K562 (cell line): ENCODE measurements around the gene GALNS. TPM values are rescaled to one million over a fixed set of nuclear protein-coding genes. Genes with fewer than 3 reads are reported as not detected.
A peak's percentile ranks its signal among the peaks of the same experiment; 100 is the strongest.

ENCODE experiments used
- BMI1 ChIP-seq: fragments of 150-350 bp; IDR thresholded peaks from 2 replicates; pipeline ENCODE4 v1.6.1; 2014; ENCODE audit warnings: low read length
- CBX5 ChIP-seq: IDR thresholded peaks from 2 replicates; pipeline ENCODE4 v1.6.1; 2014; ENCODE audit warnings: low read depth, borderline replicate concordance
- EWSR1 ChIP-seq: fragments of 450-650 bp; IDR thresholded peaks from 2 replicates; pipeline ENCODE4 v1.6.1; 2018; ENCODE audit warnings: borderline replicate concordance, mild to moderate bottlenecking, low read depth, moderate library complexity; ENCODE audit not compliant: partially characterized antibody
- HES1 ChIP-seq: fragments of 450-650 bp; IDR thresholded peaks from 2 replicates; pipeline ENCODE4 v1.6.1; 2016; ENCODE audit warnings: low read depth, mild to moderate bottlenecking, moderate library complexity
- KAT7 ChIP-seq: sonication (generic); formaldehyde crosslinking; IDR thresholded peaks from 2 replicates; pipeline ENCODE4 v1.8.0; 2022; ENCODE audit warnings: missing genetic modification reagents, mild to moderate bottlenecking, borderline replicate concordance
- MBD2 ChIP-seq: sonication (generic); IDR thresholded peaks from 2 replicates; pipeline ENCODE4 v1.6.1; 2016; ENCODE audit warnings: low read depth, borderline replicate concordance
- MECOM ChIP-seq: fragments of 250-450 bp; sonication (Bioruptor Pico); IDR thresholded peaks from 2 replicates; pipeline ENCODE4 v1.8.0; 2022; ENCODE audit warnings: inconsistent platforms
- MTF1 ChIP-seq: fragments of 250-450 bp; sonication (Bioruptor Pico); IDR thresholded peaks from 2 replicates; pipeline ENCODE4 v1.9.0; 2021; ENCODE audit warnings: moderate library complexity, mild to moderate bottlenecking, inconsistent platforms, borderline replicate concordance
- PBX2 ChIP-seq, 2 experiments: IDR thresholded peaks in 1 of 2; conservative IDR thresholded peaks in 1 of 2; 2 replicates each; pipeline ENCODE4 v1.6.1; 2016; ENCODE audit warnings: low read depth in 2 of 2, mild to moderate bottlenecking in 1 of 2, missing compliant biosample characterization in 1 of 2, missing genetic modification characterization in 1 of 2, moderate library complexity in 1 of 2
- PRPF4 ChIP-seq: fragments of 200-400 bp; formaldehyde crosslinking; IDR thresholded peaks from one replicate; pipeline ENCODE4 v1.6.1; 2017; ENCODE audit warnings: low read length, low read depth, mild to moderate bottlenecking; ENCODE audit not compliant: insufficient read depth, poor library complexity, severe bottlenecking
- RNF2 ChIP-seq: sonication (generic); IDR thresholded peaks from 2 replicates; pipeline ENCODE4 v1.6.1; 2016
- SMAD4 ChIP-seq: fragments of 250-450 bp; sonication (Bioruptor Pico); conservative IDR thresholded peaks from 2 replicates; pipeline ENCODE4 v1.8.0; 2021; ENCODE audit warnings: inconsistent platforms, mild to moderate bottlenecking, moderate library complexity
- SMARCA5 ChIP-seq: fragments of 450-650 bp; IDR thresholded peaks from 2 replicates; pipeline ENCODE4 v1.6.1; 2016
- SNIP1 ChIP-seq: fragments of 450-650 bp; IDR thresholded peaks from 2 replicates; pipeline ENCODE4 v1.7.1; 2017; ENCODE audit warnings: low read depth, mild to moderate bottlenecking
- SRSF3 ChIP-seq: fragments of 200-400 bp; formaldehyde crosslinking; IDR thresholded peaks from 2 replicates; pipeline ENCODE4 v1.6.1; 2016; ENCODE audit warnings: mild to moderate bottlenecking, low read length, moderate library complexity; ENCODE audit not compliant: insufficient read depth
- SRSF9 ChIP-seq: fragments of 200-400 bp; formaldehyde crosslinking; IDR thresholded peaks from 2 replicates; pipeline ENCODE4 v1.6.1; 2017; ENCODE audit warnings: low read depth, low read length, borderline replicate concordance
- TEAD1 ChIP-seq, 2 experiments: fragments of 450-650 bp in 1 of 2; sonication (generic) in 1 of 2; formaldehyde crosslinking; IDR thresholded peaks; 2 replicates each; pipeline versions ENCODE4 v1.4.0 to v1.8.0; 2020 to 2022; ENCODE audit warnings: mild to moderate bottlenecking in 2 of 2, missing genetic modification reagents in 1 of 2
- TRIM25 ChIP-seq: fragments of 450-650 bp; IDR thresholded peaks from 2 replicates; pipeline ENCODE4 v1.7.0; 2016; ENCODE audit warnings: borderline replicate concordance
- ZBTB2 ChIP-seq: fragments of 450-650 bp; IDR thresholded peaks from 2 replicates; pipeline ENCODE4 v1.6.1; 2016; ENCODE audit warnings: antibody characterized with exemption
- ZNF24 ChIP-seq: fragments of 450-650 bp; IDR thresholded peaks from 2 replicates; pipeline ENCODE4 v1.6.1; 2016
- ZNF253 ChIP-seq: fragments of 250-450 bp; sonication (Bioruptor Pico); conservative IDR thresholded peaks from 2 replicates; pipeline ENCODE4 v1.6.1; 2021; ENCODE audit warnings: mild to moderate bottlenecking
- ZNF436 ChIP-seq: fragments of 250-450, 450-650 bp; sonication (Bioruptor Pico); formaldehyde crosslinking; IDR thresholded peaks from 2 replicates; pipeline ENCODE4 v1.7.0; 2020; ENCODE audit warnings: mild to moderate bottlenecking
- ZSCAN29 ChIP-seq: fragments of 450-650 bp; IDR thresholded peaks from 2 replicates; pipeline ENCODE4 v1.6.1; 2017
- polyA plus RNA-seq, 8 experiments: library from polyadenylated mRNA; depleted of rRNA in 4 of 8; stranded (reverse) in 5 of 8; unstranded in 3 of 8; fragments of >200 nt; fragmentation: Nextera tagmentation in 2 of 8; fragmentation: Illumina TruSeq in 1 of 8; extraction: Ambion mirVana in 2 of 8; extraction: Trizol in 1 of 8; gene quantifications; 2 replicates each; pipeline versions ENCODE4 v1.2.1 to v1.2.3, GENCODE V29; 2011 to 2014; ENCODE audit warnings: inconsistent platforms in 1 of 8, missing spikeins in 1 of 8
- total RNA-seq, 7 experiments: library from RNA; depleted of rRNA in 6 of 7; stranded (reverse); fragments of >200 nt in 6 of 7; fragmentation: Illumina TruSeq in 2 of 7; extraction: Trizol in 2 of 7; gene quantifications; 2 replicates each; pipeline versions ENCODE4 v1.2.1 to v1.2.3, GENCODE V29; 2011 to 2021; ENCODE audit warnings: low replicate concordance in 1 of 7

Gene GALNS
- total and polyA plus RNA-seq, 9 of the 15 experiments (the other 6 are each of a cell fraction or from before 2014, with no cell fraction given) = 0.38 to 13.2 (median 4.3) TPM

DNA sequence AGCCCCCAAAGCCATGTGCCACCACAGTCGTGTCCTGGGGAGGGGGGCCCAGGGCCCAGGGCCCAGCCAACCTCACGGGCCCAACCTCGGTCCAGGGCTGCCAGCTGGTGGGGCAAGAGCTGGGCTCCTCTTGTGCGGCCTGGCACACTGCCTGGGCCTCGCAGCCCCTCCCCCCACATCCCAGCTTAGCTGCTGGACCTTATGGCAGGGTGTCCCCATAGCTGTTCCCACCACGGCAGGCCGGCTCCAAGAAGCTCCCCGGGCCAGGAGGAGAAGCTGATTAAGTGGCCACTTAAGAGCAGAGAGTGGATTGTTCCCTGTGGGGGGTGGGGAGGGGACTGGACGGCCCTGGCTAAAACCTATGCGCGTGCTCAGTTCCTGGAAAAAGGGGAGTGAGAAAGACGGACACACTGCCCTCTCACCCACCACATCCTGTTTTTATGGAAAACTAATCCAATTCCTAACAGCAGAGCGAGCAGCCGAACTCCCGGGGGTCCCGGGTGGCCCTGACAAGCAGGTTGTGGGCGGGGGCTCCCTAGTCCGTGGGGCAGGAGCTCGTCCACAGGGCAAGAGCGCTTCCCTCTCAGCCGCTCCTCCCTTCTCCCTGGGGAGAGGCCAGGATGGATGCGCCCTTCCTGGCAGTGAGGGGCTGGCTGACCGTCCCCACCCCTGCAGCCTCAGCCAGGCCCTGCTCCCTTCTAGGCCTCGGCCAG lies 88.5 kb downstream of the GALNS start (continued):
- no peak for TF ChIP-seq ZBTB2
- TF ChIP-seq EWSR1 = no peak
- TF ChIP-seq HES1 = peak; percentile 43; the same call in 1 of the 2 replicates
- TF ChIP-seq ZSCAN29 = no peak
- TF ChIP-seq MBD2 = 0 out of 2 replicates have a peak, but pooled peaks have one; percentile 22
- TF ChIP-seq SRSF9 = no peak
- TF ChIP-seq ZNF436 (CRISPR knock-in tag) = no peak
- peak; percentile 51; the same call in 1 of the 2 replicates for TF ChIP-seq SMAD4 (CRISPR knock-in tag)
- TF ChIP-seq MECOM (CRISPR knock-in tag) = no peak
- TF ChIP-seq RNF2 = no peak
- TF ChIP-seq ZNF24 = no peak
- no peak for TF ChIP-seq MTF1 (CRISPR knock-in tag)
- no peak for TF ChIP-seq CBX5
- no peak for TF ChIP-seq ZNF253 (CRISPR knock-in tag)
- no peak for TF ChIP-seq SMARCA5
- no peak for TF ChIP-seq BMI1
- no peak for TF ChIP-seq KAT7 (CRISPR knock-in tag)
- TF ChIP-seq TEAD1 (CRISPR knock-in tag; IDR thresholded peaks at IDR 0.05) = 0 out of 4 replicates have a peak, but pooled peaks of 1 of the 2 experiments have one; percentile 18
- TF ChIP-seq PRPF4 = no peak
- no peak for TF ChIP-seq SNIP1
- TF ChIP-seq PBX2 (CRISPR knock-in tag; IDR thresholded peaks at IDR 0.05; ENCODE audit: low read depth) = no peak
- TF ChIP-seq PBX2 (tag; conservative IDR thresholded peaks at IDR 0.05; ENCODE audit: low read depth) = no peak
- no peak for TF ChIP-seq SRSF3
- TF ChIP-seq TRIM25 = no peak
